ENCODE results near the gene SFXN1. TPM values are rescaled to one million over a fixed set of nuclear protein-coding genes. Genes with fewer than 3 reads are reported as not detected.
"Not testable (repeated sequence)": the region's sequence is repeated elsewhere in the genome, so short reads cannot be mapped to it uniquely, and the experiment has no call there.

The SFXN1 gene
- total RNA-seq, result 100 to 1,000 TPM; 405 to 409 TPM

GRCh38 chr5:175478384-175479124 lies at the start of gene SFXN1:
SFXN1 (plus strand) TSS chr5:175478560; CDS start chr5:175492104, 13,544 bp downstream.
- CTCF ChIA-PET, result interaction anchor here (1.3 to 3.7 kb wide), 3 partner anchors 12 to 55 kb away, joined by 3 to 12 read pairs (median 5); no protein-coding TSS in a partner anchor
- POLR2A ChIA-PET, result interaction anchor here (0.6 to 1.3 kb wide), 4 partner anchors 13 to 176 kb away, joined by 3 to 7 read pairs (median 4); no protein-coding TSS in a partner anchor

GRCh38 chr5:175434800-175435199 lies 43.6 kb upstream of the SFXN1 start:
- CTCF ChIA-PET, result no interaction called here
- POLR2A ChIA-PET, result no interaction called here

GRCh38 chr5:175436359-175436758 lies 42.0 kb upstream of the SFXN1 start:
- CTCF ChIA-PET, result interaction anchor here (0.7 kb wide), 1 partner anchor 239 kb away, joined by 3 read pairs; no protein-coding TSS in a partner anchor
- POLR2A ChIA-PET, result no interaction called here

GRCh38 chr5:175438234-175438857 lies 40.0 kb upstream of the SFXN1 start:
- ChIA-PET CTCF (no interaction called here), POLR2A (no interaction called here)

GRCh38 chr5:175443514-175444059 lies 34.8 kb upstream of the SFXN1 start:
- POLR2A ChIA-PET, result no interaction called here
- CTCF ChIA-PET, result interaction anchor here (0.8 to 1.5 kb wide), 4 partner anchors 15 to 495 kb away, joined by 3 to 4 read pairs (median 3); no protein-coding TSS in a partner anchor

GRCh38 chr5:175444060-175444904 lies 34.1 kb upstream of the SFXN1 start, which contains the start of gene DRD1:
DRD1 (minus strand) TSS chr5:175444182; CDS start chr5:175443099, 1,083 bp downstream.
- ChIA-PET POLR2A (no interaction called here), CTCF (interaction anchor here (0.6 to 1.5 kb wide), 5 partner anchors 14 to 541 kb away, joined by 3 to 4 read pairs (median 3); no protein-coding TSS in a partner anchor)

- ChIA-PET POLR2A (no interaction called here), CTCF (interaction anchor here (1.0 to 1.5 kb wide), 3 partner anchors 14 to 493 kb away, joined by 3 to 4 read pairs (median 3); no protein-coding TSS in a partner anchor)
Observed at GRCh38 chr5:175444905-175445456, 33.4 kb upstream of the SFXN1 start.

- POLR2A ChIA-PET, result not testable (repeated sequence)
- CTCF ChIA-PET, result interaction anchor here (1.2 kb wide), 1 partner anchor 495 kb away, joined by 3 read pairs; no protein-coding TSS in a partner anchor
Observed at GRCh38 chr5:175446378-175446777, 32.0 kb upstream of the SFXN1 start.

GRCh38 chr5:175447571-175447970 lies 30.8 kb upstream of the SFXN1 start:
- POLR2A ChIA-PET, result no interaction called here
- CTCF ChIA-PET, result no interaction called here

GRCh38 chr5:175448276-175448675 lies 30.1 kb upstream of the SFXN1 start:
- ChIA-PET POLR2A (no interaction called here), CTCF (interaction anchor here (1.0 kb wide), 1 partner anchor 538 kb away, joined by 3 read pairs; no protein-coding TSS in a partner anchor)

- ChIA-PET CTCF (no interaction called here), POLR2A (no interaction called here)
Observed at GRCh38 chr5:175452166-175452565, 26.2 kb upstream of the SFXN1 start.

- CTCF ChIA-PET, result not testable (repeated sequence)
Observed at GRCh38 chr5:175454338-175454737, 24.0 kb upstream of the SFXN1 start.

GRCh38 chr5:175456105-175456742 lies 22.1 kb upstream of the SFXN1 start:
- CTCF ChIA-PET, result interaction anchor here (1.1 kb wide), 1 partner anchor 8 kb away, joined by 4 read pairs; no protein-coding TSS in a partner anchor

More at GRCh38 chr5:175454338-175454737, 24.0 kb upstream of the SFXN1 start:
- POLR2A ChIA-PET, result not testable (repeated sequence)

GRCh38 chr5:175457466-175457865 lies 20.9 kb upstream of the SFXN1 start:
- ChIA-PET CTCF (no interaction called here), POLR2A (no interaction called here)

More at GRCh38 chr5:175456105-175456742, 22.1 kb upstream of the SFXN1 start:
- POLR2A ChIA-PET, result no interaction called here

- ChIA-PET CTCF (interaction anchor here (0.6 to 0.9 kb wide), 2 partner anchors 16 to 852 kb away, joined by 3 read pairs; partner anchors contain the start of gene DRD1), POLR2A (no interaction called here)
Observed at GRCh38 chr5:175460126-175460525, 18.2 kb upstream of the SFXN1 start.

- CTCF ChIA-PET, result interaction anchor here (0.6 to 0.9 kb wide), 2 partner anchors 17 to 852 kb away, joined by 3 read pairs; partner anchors contain the start of gene DRD1
Observed at GRCh38 chr5:175460552-175460951, 17.8 kb upstream of the SFXN1 start.

GRCh38 chr5:175461370-175461769 lies 17.0 kb upstream of the SFXN1 start:
- ChIA-PET POLR2A (no interaction called here), CTCF (interaction anchor here (0.7 kb wide), 1 partner anchor 277 kb away, joined by 3 read pairs; no protein-coding TSS in a partner anchor)

More at GRCh38 chr5:175460552-175460951, 17.8 kb upstream of the SFXN1 start:
- POLR2A ChIA-PET, result no interaction called here

- ChIA-PET CTCF (interaction anchor here (1.7 kb wide), 1 partner anchor 15 kb away, joined by 12 read pairs; the partner anchor contains the start of gene SFXN1), POLR2A (interaction anchor here (1.7 kb wide), 1 partner anchor 14 kb away, joined by 5 read pairs; the partner anchor contains the start of gene SFXN1)
Observed at GRCh38 chr5:175463641-175464040, 14.7 kb upstream of the SFXN1 start.

All from activated CD8-positive, alpha-beta memory T cell treated with anti-CD3 and anti-CD28 coated beads for 36 hours (primary cell).